ENCODE results near the gene KCNJ5. TPM values are rescaled to one million over a fixed set of nuclear protein-coding genes. Genes with fewer than 3 reads are reported as not detected.

KCNJ5 gene
- total RNA-seq, 1 experiment from 2014 or later = 0.17 TPM

DNA sequence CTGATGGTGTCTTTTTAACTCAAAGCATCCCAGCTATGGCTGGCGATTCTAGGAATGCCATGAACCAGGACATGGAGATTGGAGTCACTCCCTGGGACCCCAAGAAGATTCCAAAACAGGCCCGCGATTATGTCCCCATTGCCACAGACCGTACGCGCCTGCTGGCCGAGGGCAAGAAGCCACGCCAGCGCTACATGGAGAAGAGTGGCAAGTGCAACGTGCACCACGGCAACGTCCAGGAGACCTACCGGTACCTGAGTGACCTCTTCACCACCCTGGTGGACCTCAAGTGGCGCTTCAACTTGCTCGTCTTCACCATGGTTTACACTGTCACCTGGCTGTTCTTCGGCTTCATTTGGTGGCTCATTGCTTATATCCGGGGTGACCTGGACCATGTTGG lies 20.1 kb downstream of the KCNJ5 start:
- ChIA-PET POLR2A (no interaction called here), CTCF (no interaction called here), RAD21 (ENCODE audit: low non-redundant PET in 1 of 2, low total read pairs in 2 of 2, uncharacterized antibody in 2 of 2, unreplicated experiment in 2 of 2) (no interaction called here)

DNA sequence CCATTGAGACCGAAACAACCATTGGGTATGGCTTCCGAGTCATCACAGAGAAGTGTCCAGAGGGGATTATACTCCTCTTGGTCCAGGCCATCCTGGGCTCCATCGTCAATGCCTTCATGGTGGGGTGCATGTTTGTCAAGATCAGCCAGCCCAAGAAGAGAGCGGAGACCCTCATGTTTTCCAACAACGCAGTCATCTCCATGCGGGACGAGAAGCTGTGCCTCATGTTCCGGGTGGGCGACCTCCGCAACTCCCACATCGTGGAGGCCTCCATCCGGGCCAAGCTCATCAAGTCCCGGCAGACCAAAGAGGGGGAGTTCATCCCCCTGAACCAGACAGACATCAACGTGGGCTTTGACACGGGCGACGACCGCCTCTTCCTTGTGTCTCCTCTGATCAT lies 20.5 kb downstream of the KCNJ5 start:
- BruUV-seq (replicated peaks) = no TSS peak
- Histone ChIP-seq H3K27ac (ENCODE audit: low read depth, low read length) (no peak overlapping the region), H4K20me1 (ENCODE audit: insufficient read depth) (no peaks in the 10 kb centered on the region), H3K27me3 (ENCODE audit: insufficient read depth, low read length) (no peaks in the 10 kb centered on the region), H3K36me3 (ENCODE audit: control insufficient read depth in 1 of 2, insufficient read depth in 2 of 2, low read length in 2 of 2) (no peaks in the 10 kb centered on the region), H3K9ac (ENCODE audit: low read length) (no peak overlapping the region), H2AFZ (ENCODE audit: low read depth, low read length, poor library complexity, severe bottlenecking) (no peak overlapping the region), H3K4me2 (ENCODE audit: low read length) (no peak overlapping the region), H3K4me3 (replicated peaks in 1 of 2; ENCODE audit: low read depth in 1 of 2, low read length in 2 of 2) (no peak overlapping the region), H3K79me2 (ENCODE audit: insufficient read depth, low read length) (no peaks in the 10 kb centered on the region), H3K9me2 (ENCODE audit: insufficient read depth) (no peaks in the 10 kb centered on the region), H3K9me3 (ENCODE audit: control insufficient read depth in 1 of 2, insufficient read depth in 1 of 2, low read depth in 1 of 2, low read length in 2 of 2) (no peaks in the 10 kb centered on the region), H3K4me1 (ENCODE audit: control insufficient read depth in 1 of 2, insufficient read depth in 2 of 2, low read length in 2 of 2) (peaks cover 10 to 24% of the 10 kb centered on the region in 2 experiments)
- ATAC-seq (no peak), DNase-seq (ENCODE audit: low read depth, low spot score) (no peak)
- CTCF ChIA-PET = no interaction called here
- TF ChIP-seq CBX3 (IDR thresholded peaks at IDR 0.05; ENCODE audit: low read depth) (no peak), TCF7L2 (IDR thresholded peaks at IDR 0.05; ENCODE audit: borderline replicate concordance, extremely low read depth, insufficient read depth, insufficient read length) (no peak), ZFX (IDR thresholded peaks at IDR 0.05) (no peak), EGR1 (IDR thresholded peaks at IDR 0.05; ENCODE audit: low read depth) (no peak)
- POLR2A ChIA-PET = no interaction called here
- RAD21 ChIA-PET (ENCODE audit: low non-redundant PET in 1 of 2, low total read pairs in 2 of 2, uncharacterized antibody in 2 of 2, unreplicated experiment in 2 of 2) = no interaction called here
- intact Hi-C loops (cut with micrococcal nuclease) = no loop called here

More for the DNA sequence above, 20.1 kb downstream of the KCNJ5 start:
- Histone ChIP-seq H3K27ac (ENCODE audit: low read depth, low read length) (no peak overlapping the region), H3K27me3 (ENCODE audit: insufficient read depth, low read length) (no peaks in the 10 kb centered on the region), H2AFZ (ENCODE audit: low read depth, low read length, poor library complexity, severe bottlenecking) (no peak overlapping the region), H4K20me1 (ENCODE audit: insufficient read depth) (no peaks in the 10 kb centered on the region), H3K9ac (ENCODE audit: low read length) (no peak overlapping the region), H3K9me2 (ENCODE audit: insufficient read depth) (no peaks in the 10 kb centered on the region), H3K4me3 (replicated peaks in 1 of 2; ENCODE audit: low read depth in 1 of 2, low read length in 2 of 2) (no peak overlapping the region), H3K36me3 (ENCODE audit: control insufficient read depth in 1 of 2, insufficient read depth in 2 of 2, low read length in 2 of 2) (no peaks in the 10 kb centered on the region), H3K4me1 (ENCODE audit: control insufficient read depth in 1 of 2, insufficient read depth in 2 of 2, low read length in 2 of 2) (peaks cover 13 to 29% of the 10 kb centered on the region in 2 experiments), H3K4me2 (ENCODE audit: low read length) (no peak overlapping the region), H3K79me2 (ENCODE audit: insufficient read depth, low read length) (no peaks in the 10 kb centered on the region), H3K9me3 (ENCODE audit: control insufficient read depth in 1 of 2, insufficient read depth in 1 of 2, low read depth in 1 of 2, low read length in 2 of 2) (no peaks in the 10 kb centered on the region)
- intact Hi-C loops (cut with micrococcal nuclease) = no loop called here
- BruUV-seq (replicated peaks) = no TSS peak
- ATAC-seq = no peak
- TF ChIP-seq, protein P1, sequence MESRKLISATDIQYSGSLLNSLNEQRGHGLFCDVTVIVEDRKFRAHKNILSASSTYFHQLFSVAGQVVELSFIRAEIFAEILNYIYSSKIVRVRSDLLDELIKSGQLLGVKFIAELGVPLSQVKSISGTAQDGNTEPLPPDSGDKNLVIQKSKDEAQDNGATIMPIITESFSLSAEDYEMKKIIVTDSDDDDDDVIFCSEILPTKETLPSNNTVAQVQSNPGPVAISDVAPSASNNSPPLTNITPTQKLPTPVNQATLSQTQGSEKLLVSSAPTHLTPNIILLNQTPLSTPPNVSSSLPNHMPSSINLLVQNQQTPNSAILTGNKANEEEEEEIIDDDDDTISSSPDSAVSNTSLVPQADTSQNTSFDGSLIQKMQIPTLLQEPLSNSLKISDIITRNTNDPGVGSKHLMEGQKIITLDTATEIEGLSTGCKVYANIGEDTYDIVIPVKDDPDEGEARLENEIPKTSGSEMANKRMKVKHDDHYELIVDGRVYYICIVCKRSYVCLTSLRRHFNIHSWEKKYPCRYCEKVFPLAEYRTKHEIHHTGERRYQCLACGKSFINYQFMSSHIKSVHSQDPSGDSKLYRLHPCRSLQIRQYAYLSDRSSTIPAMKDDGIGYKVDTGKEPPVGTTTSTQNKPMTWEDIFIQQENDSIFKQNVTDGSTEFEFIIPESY (IDR thresholded peaks at IDR 0.05; ENCODE audit: extremely low read depth, insufficient replicate concordance, low read length) = no peak
- TF ChIP-seq POLR2A (IDR thresholded peaks at IDR 0.05; ENCODE audit: borderline replicate concordance, extremely low read depth, insufficient read depth, insufficient read length) = no peak
- no peak for DNase-seq (ENCODE audit: low read depth, low spot score)
